Mucosa of descending colon (tissue), 3 donors: ENCODE data around the gene ESR2. TPM values are rescaled to one million over a fixed set of nuclear protein-coding genes. Genes with fewer than 3 reads are reported as not detected.
"Not testable (repeated sequence)": the region's sequence is repeated elsewhere in the genome, so short reads cannot be mapped to it uniquely, and the experiment has no call there.

Experiments
- ATAC-seq: fragments of 200-7000 bp; cut with Tn5 transposase; one replicate; pipeline ENCODE4 v1.9.1; 2020; ENCODE audit warnings: mild to moderate bottlenecking, moderate library complexity
- DNase-seq, 3 donors: peaks; one replicate each; pipeline ENCODE4 v3.0.0-alpha.2; 2020
- H3K36me3 ChIP-seq: fragments of 200-600 bp; one replicate; pipeline ENCODE4 v1.8.0; 2021; ENCODE audit warnings: low read depth, mild to moderate bottlenecking
- H3K4me1 ChIP-seq: fragments of 200-600 bp; one replicate; pipeline ENCODE4 v1.8.0; 2021; ENCODE audit warnings: low read depth, mild to moderate bottlenecking
- H3K4me3 ChIP-seq: fragments of 200-600 bp; one replicate; pipeline ENCODE4 v1.8.0; 2021; ENCODE audit warnings: mild to moderate bottlenecking
- H3K9me3 ChIP-seq: fragments of 200-600 bp; one replicate; pipeline ENCODE4 v1.8.0; 2021; ENCODE audit warnings: mild to moderate bottlenecking
- intact Hi-C, 2 donors: fragments of 100-400 bp; cut with DNase I in 1 of 2; cut with micrococcal nuclease in 1 of 2; formaldehyde crosslinking; loops; one replicate each; pipeline versions ENCODE4 v1.11.0 to v1.11.1; 2022; cut with DNase I, micrococcal nuclease
- total RNA-seq, 3 donors: library from RNA; stranded (reverse); fragmentation: NEBNext Ultra II Directional in 2 of 3; extraction: Animal tissue kit (Norgen Biotek cat#: 25700) in 2 of 3; gene quantifications; one replicate each; pipeline versions ENCODE4 v1.2.1 to v1.2.4, GENCODE V29; 2021 to 2023
- TF ChIP-seq, protein P1 (sequence below): fragments of 200-600 bp; IDR thresholded peaks from one replicate; pipeline ENCODE4 v1.8.0; 2022; ENCODE audit warnings: antibody characterized with exemption, mild to moderate bottlenecking
- donor health status: DM: no; HTN: no; CAD: no; lungs with moderate emphysema.
- donor health status: DM: no; HTN: no; CAD: no.
- donor health status: DM: no; HTN: yes; CAD: no.

The ESR2 gene
- total RNA-seq, 3 donors from 2014 or later = 0.32 to 0.60 (median 0.41) TPM

DNA sequence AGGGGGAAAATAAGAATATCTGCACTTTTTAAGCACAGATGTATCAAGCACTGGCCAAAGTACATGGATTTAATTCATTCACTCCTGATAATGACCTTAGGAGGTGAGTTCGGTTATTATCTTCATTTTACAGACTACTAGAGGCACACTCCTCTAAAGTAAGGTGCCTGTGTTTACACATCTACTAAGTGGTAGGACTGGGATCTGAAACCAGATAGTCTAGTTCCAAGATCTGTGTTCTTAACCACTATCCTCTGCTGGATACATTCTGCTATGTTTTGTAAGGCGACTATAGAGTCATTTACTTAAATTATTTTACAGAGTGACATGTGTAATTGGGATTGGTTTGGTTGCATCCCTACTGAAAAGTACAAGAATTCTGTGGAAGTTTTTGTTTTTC lies 175.3 kb downstream of the ESR2 start:
- intact Hi-C loops = loop anchor here in 1 of 2 donors (1.0 kb wide), 1 partner anchor 28 kb away; no protein-coding TSS in a partner anchor
- no peak overlapping the region for H3K4me3 ChIP-seq
- no peaks in the 10 kb centered on the region for H3K4me1 ChIP-seq
- TF ChIP-seq, protein P1, sequence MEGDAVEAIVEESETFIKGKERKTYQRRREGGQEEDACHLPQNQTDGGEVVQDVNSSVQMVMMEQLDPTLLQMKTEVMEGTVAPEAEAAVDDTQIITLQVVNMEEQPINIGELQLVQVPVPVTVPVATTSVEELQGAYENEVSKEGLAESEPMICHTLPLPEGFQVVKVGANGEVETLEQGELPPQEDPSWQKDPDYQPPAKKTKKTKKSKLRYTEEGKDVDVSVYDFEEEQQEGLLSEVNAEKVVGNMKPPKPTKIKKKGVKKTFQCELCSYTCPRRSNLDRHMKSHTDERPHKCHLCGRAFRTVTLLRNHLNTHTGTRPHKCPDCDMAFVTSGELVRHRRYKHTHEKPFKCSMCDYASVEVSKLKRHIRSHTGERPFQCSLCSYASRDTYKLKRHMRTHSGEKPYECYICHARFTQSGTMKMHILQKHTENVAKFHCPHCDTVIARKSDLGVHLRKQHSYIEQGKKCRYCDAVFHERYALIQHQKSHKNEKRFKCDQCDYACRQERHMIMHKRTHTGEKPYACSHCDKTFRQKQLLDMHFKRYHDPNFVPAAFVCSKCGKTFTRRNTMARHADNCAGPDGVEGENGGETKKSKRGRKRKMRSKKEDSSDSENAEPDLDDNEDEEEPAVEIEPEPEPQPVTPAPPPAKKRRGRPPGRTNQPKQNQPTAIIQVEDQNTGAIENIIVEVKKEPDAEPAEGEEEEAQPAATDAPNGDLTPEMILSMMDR = no peak
- H3K36me3 ChIP-seq = no peaks in the 10 kb centered on the region
- ATAC-seq = no peak
- DNase-seq = no peak
- no peaks in the 10 kb centered on the region for H3K9me3 ChIP-seq

DNA sequence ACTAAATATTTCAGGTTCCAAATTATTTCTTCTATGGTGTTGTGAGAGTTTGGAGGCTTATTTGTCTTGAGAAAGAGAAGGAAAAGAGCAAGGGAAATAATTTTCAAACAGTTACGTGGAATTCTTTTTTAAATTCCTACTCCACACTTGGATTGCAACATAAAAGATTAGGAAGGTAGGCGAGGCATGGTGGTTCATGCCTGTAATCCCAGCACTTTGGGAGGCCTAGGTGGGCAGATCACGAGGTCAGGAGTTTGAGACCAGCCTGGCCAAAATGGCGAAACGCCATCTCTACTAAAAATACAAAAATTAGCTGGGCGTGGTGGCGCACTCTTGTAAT lies 175.8 kb downstream of the ESR2 start:
- DNase-seq, intact Hi-C loops, H3K4me3 ChIP-seq, ATAC-seq, H3K9me3 ChIP-seq, H3K4me1 ChIP-seq, H3K36me3 ChIP-seq: not testable (repeated sequence)

DNA sequence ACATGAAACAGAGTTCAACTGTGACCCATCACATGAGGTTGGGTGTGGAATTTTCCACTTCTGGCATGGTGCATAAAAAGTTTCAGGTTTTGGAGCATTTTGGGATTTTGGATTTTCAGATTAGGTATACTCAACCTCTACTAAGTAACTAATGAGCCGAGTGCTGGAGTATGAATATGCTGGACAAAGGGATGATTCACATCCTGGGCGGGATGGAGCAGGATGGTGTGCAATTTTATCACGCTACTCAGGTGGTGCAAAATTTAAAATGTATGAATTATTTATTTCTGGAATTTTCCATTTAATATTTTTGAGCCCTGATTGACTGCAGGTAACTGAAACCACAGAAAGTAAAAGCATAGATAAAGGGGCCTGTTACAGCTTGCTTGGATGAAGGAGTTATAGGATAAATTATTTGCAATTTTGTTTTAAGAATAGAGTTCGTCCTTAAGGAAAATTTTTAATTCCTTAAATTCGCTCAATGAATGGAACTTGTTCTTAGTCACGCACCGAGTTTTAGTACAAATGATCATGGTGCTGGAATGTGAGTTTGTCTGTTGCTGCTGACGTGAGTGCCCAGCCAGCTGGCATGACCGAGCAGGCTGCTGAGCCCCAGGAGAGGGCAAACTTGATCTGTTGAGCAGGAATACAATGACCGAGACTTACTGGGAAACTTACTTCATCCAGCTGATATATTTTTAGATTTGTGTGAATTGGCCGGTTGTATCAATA lies 176.3 kb downstream of the ESR2 start:
- DNase-seq (no peak), ATAC-seq (no peak)
- intact Hi-C loops = no loop called here
- H3K9me3 ChIP-seq = no peaks in the 10 kb centered on the region
- no peaks in the 10 kb centered on the region for H3K4me1 ChIP-seq
- H3K4me3 ChIP-seq = no peak overlapping the region
- H3K36me3 ChIP-seq = no peaks in the 10 kb centered on the region
- TF ChIP-seq, protein P1 = no peak

DNA sequence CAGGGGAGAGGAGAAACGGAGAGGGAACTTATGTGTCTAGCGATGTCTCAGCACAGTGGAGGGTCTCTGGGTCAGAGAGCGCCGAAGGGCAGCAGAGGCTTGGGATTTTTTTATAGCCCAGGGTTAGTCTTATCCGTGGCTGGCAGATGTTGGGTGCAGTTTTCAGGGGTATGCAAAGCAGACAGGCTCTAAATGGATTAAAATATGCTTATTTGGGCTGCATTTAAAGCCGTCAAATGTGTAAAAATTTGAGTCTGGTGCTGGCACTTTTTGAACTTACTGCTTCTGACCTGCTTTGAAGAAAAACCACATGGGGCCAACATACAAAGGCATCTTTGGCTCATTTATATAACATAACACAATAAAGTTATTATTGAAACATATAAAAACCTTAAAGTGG lies 178.8 kb downstream of the ESR2 start:
- Histone ChIP-seq H3K36me3 (no peaks in the 10 kb centered on the region), H3K4me3 (no peak overlapping the region), H3K4me1 (no peaks in the 10 kb centered on the region), H3K9me3 (no peaks in the 10 kb centered on the region)
- no peak for ATAC-seq
- TF ChIP-seq, protein P1 = no peak
- intact Hi-C loops = no loop called here
- DNase-seq = no peak

DNA sequence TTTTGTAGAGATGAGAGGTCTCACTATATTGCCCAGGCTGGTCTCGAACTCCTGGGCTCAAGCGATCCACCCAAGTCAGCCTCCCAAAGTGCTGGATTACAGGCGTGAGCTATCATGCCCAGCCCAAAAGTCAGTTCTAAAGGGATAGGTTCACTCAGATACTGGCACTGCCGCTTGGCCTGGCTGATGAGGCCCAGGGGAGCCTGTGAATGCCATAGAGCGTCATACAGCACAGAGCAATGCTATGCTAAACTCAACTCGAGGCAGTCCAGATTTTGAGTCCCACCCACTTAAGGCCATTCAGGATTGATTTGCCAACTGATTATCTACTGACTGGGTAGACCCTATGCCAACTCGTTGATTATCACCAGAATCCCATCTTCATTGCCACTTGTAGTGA lies 179.4 kb downstream of the ESR2 start:
- ATAC-seq (no peak), DNase-seq (no peak)
- TF ChIP-seq, protein P1 = no peak
- H3K9me3 ChIP-seq = no peaks in the 10 kb centered on the region
- no peaks in the 10 kb centered on the region for H3K36me3 ChIP-seq
- intact Hi-C loops = no loop called here
- H3K4me3 ChIP-seq = no peak overlapping the region
- no peaks in the 10 kb centered on the region for H3K4me1 ChIP-seq

DNA sequence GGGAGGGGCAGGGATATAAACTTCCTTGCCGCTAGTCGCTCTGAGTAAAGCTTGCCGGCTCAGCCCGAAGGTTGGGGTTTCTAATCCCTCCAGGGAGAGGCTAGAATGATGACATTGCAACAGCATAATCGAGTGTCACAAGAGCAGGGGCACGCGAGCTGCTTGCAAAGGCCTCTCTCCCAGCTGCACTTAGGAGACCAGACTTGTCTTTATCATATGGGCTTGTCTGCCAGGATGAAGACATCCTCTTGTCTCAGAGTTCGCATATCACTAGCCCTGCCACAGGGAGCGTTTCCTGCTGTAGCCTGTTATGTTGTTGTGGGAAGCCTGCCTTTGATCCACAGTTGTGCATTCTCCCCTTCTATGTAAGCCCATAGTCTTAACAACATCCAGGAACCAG lies 180.0 kb downstream of the ESR2 start:
- intact Hi-C loops = no loop called here
- Histone ChIP-seq H3K36me3 (no peaks in the 10 kb centered on the region), H3K9me3 (no peaks in the 10 kb centered on the region), H3K4me1 (no peaks in the 10 kb centered on the region), H3K4me3 (no peak overlapping the region)
- DNase-seq (no peak), ATAC-seq (peak; percentile 25)
- TF ChIP-seq, protein P1 = no peak
